Measurements from ENCODE around the gene GANC.
"Not testable (repeated sequence)": the region's sequence is repeated elsewhere in the genome, so short reads cannot be mapped to it uniquely, and the experiment has no call there.

GANC gene

GRCh38 chr15:42283671-42284070 is 10.7 kb downstream of the GANC start:
- no peak for DNase-seq

DNA sequence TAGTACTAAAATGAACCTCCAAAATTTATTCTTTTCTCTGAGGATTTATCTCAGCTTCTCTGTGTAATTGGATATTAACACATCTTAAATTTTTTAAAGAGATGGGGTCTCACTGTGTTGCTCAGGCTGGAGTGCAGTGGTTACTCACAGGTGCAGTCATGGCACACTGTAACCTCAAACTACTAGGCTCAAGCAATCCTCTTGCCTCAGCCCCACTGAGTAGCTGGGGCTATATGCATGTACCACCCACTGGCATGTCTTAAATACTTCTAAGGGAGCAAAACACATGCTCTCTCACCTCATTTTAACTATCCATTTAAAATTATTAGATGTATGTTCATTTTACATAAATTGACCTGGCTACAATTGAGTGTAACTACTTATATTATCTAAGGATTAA is 11.6 kb downstream of the GANC start:
- no peak for DNase-seq

- DNase-seq, result no peak
These were observed 12.0 kb downstream of the GANC start for GRCh38 chr15:42285034-42285433.

DNA sequence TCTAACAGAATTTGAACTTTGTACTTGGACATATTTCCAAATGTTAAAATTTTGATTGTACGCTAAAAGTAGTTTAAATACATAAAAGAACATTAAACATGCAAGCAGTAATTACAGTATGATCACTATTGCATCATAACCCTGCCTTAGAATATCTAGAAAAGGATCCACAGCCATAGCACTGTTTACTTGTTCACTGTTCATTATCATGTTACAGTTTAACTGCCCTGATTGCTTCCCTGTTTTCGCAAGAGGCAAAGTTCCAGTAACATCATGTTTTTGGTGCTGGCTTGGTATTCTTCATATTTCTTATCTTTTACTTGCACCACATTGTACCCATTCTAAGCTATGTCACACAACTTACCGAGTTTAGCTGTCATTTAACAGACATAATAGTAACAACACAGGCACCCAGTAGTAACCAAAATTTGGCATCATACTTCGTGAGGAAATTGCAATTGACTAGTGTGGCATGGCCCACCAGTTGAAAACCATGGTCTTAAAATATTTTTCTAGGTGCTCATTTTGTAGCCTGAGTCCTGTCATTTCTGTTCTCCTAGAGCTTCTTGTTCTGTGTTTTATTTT is 13.5 kb downstream of the GANC start:
- no peak for DNase-seq

DNA sequence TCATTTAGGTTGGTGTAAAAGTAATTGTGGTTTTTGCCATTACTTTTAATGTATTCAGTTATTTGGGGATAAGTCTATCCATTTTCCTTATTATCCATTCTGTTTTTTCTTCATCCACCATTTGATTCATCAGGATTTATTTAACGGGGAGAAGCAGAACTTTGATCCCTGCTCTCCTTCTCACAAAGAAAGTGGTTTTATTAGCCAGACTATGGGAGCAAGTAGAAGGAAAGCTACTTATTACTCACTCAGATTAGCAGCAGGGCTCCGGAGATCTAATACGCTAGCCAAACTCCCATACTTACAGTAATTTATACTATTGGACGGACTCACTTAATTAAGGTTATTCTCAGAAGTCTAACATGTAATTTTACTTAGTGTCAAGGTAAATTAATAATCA is 14.9 kb downstream of the GANC start:
- DNase-seq, result no peak

- DNase-seq, result no peak
These were observed 16.2 kb downstream of the GANC start for GRCh38 chr15:42289166-42289565.

DNA sequence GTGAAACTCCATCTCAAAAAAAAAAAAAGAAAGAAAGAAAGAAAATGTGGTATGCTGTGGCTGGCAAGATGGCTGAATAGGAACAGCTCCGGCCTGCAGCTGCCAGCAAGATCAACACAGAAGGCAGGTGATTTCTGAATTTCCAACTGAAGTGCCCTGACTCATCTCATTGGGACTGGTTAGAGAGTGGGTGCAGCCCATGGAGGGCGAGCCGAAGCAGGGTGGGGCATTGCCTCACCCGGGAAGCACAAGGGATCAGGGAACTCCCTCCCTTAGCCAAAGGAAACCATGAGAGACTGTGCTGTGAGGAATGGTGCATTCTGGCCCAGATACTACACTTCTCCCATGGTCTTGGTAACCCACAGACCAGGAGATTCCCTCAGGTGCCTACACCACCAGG is 28.0 kb downstream of the GANC start:
- not testable (repeated sequence) for DNase-seq

DNA sequence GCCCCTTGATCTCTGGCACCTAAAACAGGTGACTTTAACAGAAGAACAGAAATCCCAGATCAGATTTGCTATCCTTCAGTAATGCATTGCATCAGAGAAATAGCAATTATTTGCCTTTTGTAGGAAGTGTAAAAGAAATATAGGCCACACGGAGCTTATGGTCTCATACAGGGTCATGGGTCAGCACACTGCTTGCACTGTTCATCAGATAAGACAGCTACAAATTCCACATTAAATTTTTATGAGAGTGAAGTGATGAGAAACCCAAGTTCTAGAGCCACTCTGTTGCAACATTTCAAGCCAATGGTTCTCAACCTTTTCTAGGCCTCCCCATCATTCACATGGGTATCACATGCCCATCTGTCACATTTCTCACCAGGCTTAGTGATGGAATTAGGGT is 33.7 kb downstream of the GANC start:
- DNase-seq, result no peak

- DNase-seq, result no peak
These were observed 40.5 kb downstream of the GANC start for GRCh38 chr15:42313463-42313862.

GRCh38 chr15:42314818-42315217 is 41.8 kb downstream of the GANC start:
- DNase-seq, result no peak

GRCh38 chr15:42315521-42315920 is 42.5 kb downstream of the GANC start:
- no peak for DNase-seq

DNA sequence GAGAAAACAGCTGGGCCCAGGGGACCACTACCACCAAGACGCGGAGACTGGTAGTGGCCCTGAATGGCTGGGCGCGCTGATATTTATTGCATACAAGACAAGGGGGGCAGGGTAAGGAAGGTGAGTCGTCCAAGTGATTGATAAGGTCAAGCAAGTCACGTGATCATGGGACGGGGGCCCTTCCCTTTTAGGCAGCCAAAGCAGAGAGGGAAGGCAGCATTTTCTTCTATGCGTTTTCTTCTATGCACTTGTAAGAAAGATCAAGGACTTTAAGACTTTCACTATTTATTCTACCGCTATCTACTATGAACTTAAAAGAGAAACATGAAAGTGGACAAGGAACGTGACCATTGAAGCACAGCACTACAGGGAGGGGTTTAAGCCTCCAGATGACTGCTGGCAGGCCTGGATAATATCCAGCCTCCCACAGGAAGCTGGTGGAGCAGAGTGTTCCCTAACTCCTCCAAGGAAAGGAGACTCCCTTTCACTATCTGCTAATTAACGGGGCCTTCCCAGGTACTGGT is 43.3 kb downstream of the GANC start:
- DNase-seq, result not testable (repeated sequence)

DNA sequence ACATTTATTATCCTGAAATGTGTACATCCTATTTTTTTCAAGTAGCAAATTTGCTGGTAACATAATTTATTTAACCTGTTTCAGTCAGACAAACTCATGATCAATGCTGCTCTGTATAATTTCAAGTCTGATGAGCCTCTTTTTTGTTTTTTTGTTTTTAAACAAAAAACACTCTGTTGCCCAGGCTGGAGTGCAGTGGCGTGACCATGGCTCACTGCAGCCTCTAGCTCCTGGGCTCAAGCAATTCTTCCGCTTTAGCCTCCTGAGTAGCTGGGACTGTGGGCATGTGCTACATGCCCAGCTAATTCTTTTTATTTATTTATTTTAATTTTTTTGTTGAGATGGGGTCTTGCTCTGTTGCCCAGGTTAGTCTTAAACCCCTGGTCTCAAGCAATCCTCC is 46.2 kb downstream of the GANC start:
- DNase-seq, result no peak

- DNase-seq, result no peak
These were observed 51.3 kb downstream of the GANC start for GRCh38 chr15:42324308-42324707.

GRCh38 chr15:42329161-42329560 is 56.2 kb downstream of the GANC start:
- no peak for DNase-seq

GRCh38 chr15:42329992-42330391 is 57.0 kb downstream of the GANC start:
- no peak for DNase-seq

GRCh38 chr15:42331235-42331634 is 58.2 kb downstream of the GANC start:
- DNase-seq, result no peak

DNA sequence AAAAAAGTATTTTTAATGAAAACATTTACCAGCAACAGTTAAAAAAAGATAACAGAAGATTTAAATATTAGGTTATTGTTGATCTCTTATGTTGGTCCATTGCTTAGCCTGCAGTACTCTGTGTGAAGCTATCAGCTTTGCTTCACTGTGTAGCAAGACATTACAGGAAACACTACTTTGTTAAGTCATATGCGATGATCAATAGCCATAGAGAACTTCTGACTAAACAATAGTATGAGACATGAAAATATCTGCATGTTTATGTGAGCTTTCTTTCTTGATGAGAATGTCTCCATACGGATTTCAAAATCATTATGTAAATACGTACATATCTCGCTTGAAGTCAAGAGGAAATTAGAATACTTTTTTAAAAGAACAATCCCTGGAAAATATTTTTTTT is 59.3 kb downstream of the GANC start:
- no peak for DNase-seq

DNA sequence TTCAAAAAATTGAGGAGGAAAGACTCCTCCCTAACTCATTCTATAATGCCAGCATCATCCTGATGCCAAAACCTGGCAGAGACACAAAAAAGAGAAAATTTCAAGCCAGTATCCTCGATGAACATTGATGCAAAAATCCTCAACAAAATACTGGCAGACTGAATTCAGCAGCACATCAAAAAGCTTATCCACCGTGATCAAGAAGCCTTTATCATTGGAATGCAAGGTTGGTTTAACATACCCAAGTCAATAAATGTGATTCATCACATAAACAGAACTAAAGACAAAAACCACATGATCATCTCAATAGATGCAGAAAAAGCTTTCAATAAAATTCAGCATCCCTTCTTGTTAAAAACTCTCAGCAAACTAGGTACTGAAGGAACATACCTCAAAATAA is 62.1 kb downstream of the GANC start:
- DNase-seq, result no peak

GRCh38 chr15:42336650-42337049 is 63.6 kb downstream of the GANC start:
- not testable (repeated sequence) for DNase-seq

- DNase-seq, result not testable (repeated sequence)
These were observed 64.1 kb downstream of the GANC start for GRCh38 chr15:42337104-42337503.

DNA sequence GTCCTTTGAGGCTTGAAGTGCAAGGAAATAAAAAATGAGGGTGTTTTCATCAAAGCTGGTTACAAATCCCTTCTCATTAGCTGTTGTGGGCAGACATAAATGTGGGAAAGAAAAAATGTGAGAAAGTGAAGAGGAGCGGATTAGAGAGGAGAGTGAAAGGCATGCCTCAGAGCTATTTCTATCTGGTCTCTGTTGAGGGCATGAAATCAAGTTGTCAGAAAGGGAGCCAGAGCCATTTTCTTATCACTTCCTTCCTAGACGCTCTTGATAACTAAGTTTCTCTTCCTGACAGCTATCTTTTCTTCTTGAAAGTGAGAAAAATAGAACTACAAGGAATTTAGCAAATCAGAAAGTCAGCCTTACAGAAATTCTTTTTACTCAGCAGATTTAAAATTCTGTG is 65.5 kb downstream of the GANC start:
- DNase-seq, result no peak

DNA sequence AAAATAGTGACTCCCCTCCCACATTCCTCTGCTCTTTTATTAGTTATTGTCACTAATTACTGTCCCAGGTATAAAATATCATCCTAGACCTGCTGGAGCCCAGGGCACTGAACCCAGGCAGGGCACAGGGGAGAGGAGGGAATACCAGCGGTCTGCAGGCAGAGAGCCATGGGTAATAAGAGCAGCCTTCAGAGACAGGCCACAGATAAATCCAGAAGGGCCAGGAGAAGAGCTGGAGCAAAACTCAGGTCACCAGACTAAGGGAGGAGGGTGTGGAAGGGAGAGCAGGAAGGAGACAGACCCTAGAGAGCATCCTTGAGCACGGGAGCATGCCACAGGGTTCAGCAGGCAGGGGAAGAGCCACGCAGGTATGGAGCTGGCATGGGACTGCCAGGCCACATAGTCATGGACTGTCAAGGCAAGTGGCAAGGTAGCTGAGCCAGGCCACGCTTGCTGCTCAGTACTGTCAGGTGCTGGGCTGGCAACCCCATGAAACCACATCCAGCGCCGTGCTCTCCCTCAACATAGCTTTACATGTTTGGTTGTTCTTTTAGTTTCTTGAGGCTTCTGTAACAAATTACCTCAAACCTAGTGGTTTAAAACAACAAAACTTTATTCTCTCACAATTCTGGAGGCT is 70.7 kb downstream of the GANC start:
- no peak for DNase-seq

- no peak for DNase-seq
These were observed 71.8 kb downstream of the GANC start for GRCh38 chr15:42344763-42345162.

- DNase-seq, result no peak
These were observed 72.5 kb downstream of the GANC start for GRCh38 chr15:42345504-42345903.
